ENCODE results near the gene FTO.

The FTO gene

GRCh38 chr16:53999841-54000240, 295.9 kb downstream of the FTO start:
- H3K23ac ChIP-seq (ENCODE audit: low read depth, low read length, poor library complexity) = no peak overlapping the region
- no peaks in the 10 kb centered on the region for H3K27me3 ChIP-seq (ENCODE audit: control insufficient read depth in 3 of 3, insufficient read depth in 3 of 3, low read depth in 1 of 3, low read length in 3 of 3)
- no peaks in the 10 kb centered on the region for H3K9me3 ChIP-seq (replicated peaks in 1 of 2; ENCODE audit: control insufficient read depth in 2 of 2, insufficient read depth in 1 of 2, low read depth in 1 of 2, low read length in 2 of 2)
- no peaks in the 10 kb centered on the region for H3K4me1 ChIP-seq (ENCODE audit: control insufficient read depth in 2 of 2, insufficient read depth in 1 of 2, low read depth in 1 of 2, low read length in 2 of 2)
- H3K36me3 ChIP-seq (replicated peaks in 1 of 2; ENCODE audit: control insufficient read depth in 2 of 2, insufficient read depth in 2 of 2, low read length in 2 of 2) = no peaks in the 10 kb centered on the region
- WGBS, 2 donors (ENCODE audit: extremely low coverage in 2 of 2, insufficient read length in 2 of 2, insufficient replicate concordance in 1 of 2) = no CpG with 5 or more reads among the region's 4 CpGs
- no peak for DNase-seq (ENCODE audit: low spot score)
- H3K18ac ChIP-seq (ENCODE audit: low read length) = no peak overlapping the region
- no peak overlapping the region for H2BK12ac ChIP-seq (ENCODE audit: low read length)
- H2AFZ ChIP-seq (ENCODE audit: low read length) = no peak overlapping the region
- no peak overlapping the region for H3K27ac ChIP-seq (replicated peaks; ENCODE audit: low read length)
- H2BK15ac ChIP-seq (ENCODE audit: low read length) = no peak overlapping the region
- no peak overlapping the region for H2AK5ac ChIP-seq (ENCODE audit: low read depth, low read length)
- H4K8ac ChIP-seq (ENCODE audit: low read depth, low read length) = no peak overlapping the region
- H3K79me1 ChIP-seq (ENCODE audit: low read depth, low read length) = no peaks in the 10 kb centered on the region
- no peak overlapping the region for H3K9ac ChIP-seq (ENCODE audit: low read depth, low read length, poor library complexity)
- no peak overlapping the region for H3K4me3 ChIP-seq (ENCODE audit: low read length in 2 of 2)
- no peak overlapping the region for H4K91ac ChIP-seq (ENCODE audit: low read depth, low read length, poor library complexity)
- no peak overlapping the region for H3K14ac ChIP-seq (ENCODE audit: low read length)
- no peak overlapping the region for H3K4me2 ChIP-seq (ENCODE audit: insufficient read depth, low read length, poor library complexity, severe bottlenecking)
- H3K4ac ChIP-seq (ENCODE audit: low read length) = no peak overlapping the region
- no peak overlapping the region for H2BK120ac ChIP-seq (ENCODE audit: low read depth, low read length)
- no peak overlapping the region for H2BK5ac ChIP-seq (ENCODE audit: low read length)

DNA sequence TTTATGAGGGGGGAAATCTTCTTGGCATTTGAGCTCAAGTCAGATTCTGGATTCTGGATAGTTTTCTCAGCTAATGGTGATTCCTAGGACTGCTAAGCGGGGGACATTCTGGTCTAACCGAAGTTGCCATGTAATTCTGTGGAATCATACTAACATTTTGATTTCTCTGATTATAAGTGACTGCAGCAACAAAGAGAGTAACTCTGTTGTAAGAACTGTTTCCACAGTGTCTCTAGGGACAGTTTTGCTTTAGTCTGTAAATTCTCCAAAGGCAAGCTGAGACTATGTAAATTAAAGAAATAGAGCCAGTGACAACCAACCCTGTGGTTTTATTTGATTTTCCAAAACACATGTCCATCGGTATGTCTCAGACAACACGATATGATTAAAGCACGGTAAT, 296.4 kb downstream of the FTO start:
- Histone ChIP-seq H2BK5ac (ENCODE audit: low read length) (no peak overlapping the region), H3K4me1 (ENCODE audit: control insufficient read depth in 2 of 2, insufficient read depth in 1 of 2, low read depth in 1 of 2, low read length in 2 of 2) (no peaks in the 10 kb centered on the region), H2AFZ (ENCODE audit: low read length) (no peak overlapping the region), H3K36me3 (replicated peaks in 1 of 2; ENCODE audit: control insufficient read depth in 2 of 2, insufficient read depth in 2 of 2, low read length in 2 of 2) (no peaks in the 10 kb centered on the region), H4K8ac (ENCODE audit: low read depth, low read length) (no peak overlapping the region), H3K23ac (ENCODE audit: low read depth, low read length, poor library complexity) (no peak overlapping the region), H2AK5ac (ENCODE audit: low read depth, low read length) (no peak overlapping the region), H3K4ac (ENCODE audit: low read length) (no peak overlapping the region), H2BK12ac (ENCODE audit: low read length) (no peak overlapping the region), H3K4me3 (ENCODE audit: low read length in 2 of 2) (no peak overlapping the region), H4K91ac (ENCODE audit: low read depth, low read length, poor library complexity) (no peak overlapping the region), H3K14ac (ENCODE audit: low read length) (no peak overlapping the region), H3K9ac (ENCODE audit: low read depth, low read length, poor library complexity) (no peak overlapping the region), H3K27me3 (ENCODE audit: control insufficient read depth in 3 of 3, insufficient read depth in 3 of 3, low read depth in 1 of 3, low read length in 3 of 3) (no peaks in the 10 kb centered on the region), H3K79me1 (ENCODE audit: low read depth, low read length) (no peaks in the 10 kb centered on the region), H3K18ac (ENCODE audit: low read length) (no peak overlapping the region), H3K9me3 (replicated peaks in 1 of 2; ENCODE audit: control insufficient read depth in 2 of 2, insufficient read depth in 1 of 2, low read depth in 1 of 2, low read length in 2 of 2) (no peaks in the 10 kb centered on the region), H3K4me2 (ENCODE audit: insufficient read depth, low read length, poor library complexity, severe bottlenecking) (no peak overlapping the region), H2BK120ac (ENCODE audit: low read depth, low read length) (no peak overlapping the region), H3K27ac (replicated peaks; ENCODE audit: low read length) (no peak overlapping the region), H2BK15ac (ENCODE audit: low read length) (no peak overlapping the region)
- DNase-seq (ENCODE audit: low spot score) = no peak
- no CpG with 5 or more reads among the region's 5 CpGs for WGBS, 2 donors (ENCODE audit: extremely low coverage in 2 of 2, insufficient read length in 2 of 2, insufficient replicate concordance in 1 of 2)

GRCh38 chr16:54006693-54007092, 302.7 kb downstream of the FTO start:
- H2AFZ ChIP-seq (ENCODE audit: low read length) = no peak overlapping the region
- H2BK12ac ChIP-seq (ENCODE audit: low read length) = no peak overlapping the region
- H2BK15ac ChIP-seq (ENCODE audit: low read length) = no peak overlapping the region
- no peak overlapping the region for H3K4me2 ChIP-seq (ENCODE audit: insufficient read depth, low read length, poor library complexity, severe bottlenecking)
- no peaks in the 10 kb centered on the region for H3K79me1 ChIP-seq (ENCODE audit: low read depth, low read length)
- no peak overlapping the region for H2AK5ac ChIP-seq (ENCODE audit: low read depth, low read length)
- no peak overlapping the region for H3K14ac ChIP-seq (ENCODE audit: low read length)
- H3K4me1 ChIP-seq (ENCODE audit: control insufficient read depth in 2 of 2, insufficient read depth in 1 of 2, low read depth in 1 of 2, low read length in 2 of 2) = no peaks in the 10 kb centered on the region
- H3K4ac ChIP-seq (ENCODE audit: low read length) = no peak overlapping the region
- H3K9ac ChIP-seq (ENCODE audit: low read depth, low read length, poor library complexity) = no peak overlapping the region
- H2BK5ac ChIP-seq (ENCODE audit: low read length) = no peak overlapping the region
- no peak overlapping the region for H3K27ac ChIP-seq (replicated peaks; ENCODE audit: low read length)
- WGBS, 2 donors (ENCODE audit: extremely low coverage in 2 of 2, insufficient read length in 2 of 2, insufficient replicate concordance in 1 of 2) = no CpG with 5 or more reads among the region's 4 CpGs
- H3K23ac ChIP-seq (ENCODE audit: low read depth, low read length, poor library complexity) = no peak overlapping the region
- H4K91ac ChIP-seq (ENCODE audit: low read depth, low read length, poor library complexity) = no peak overlapping the region
- no peaks in the 10 kb centered on the region for H3K36me3 ChIP-seq (replicated peaks in 1 of 2; ENCODE audit: control insufficient read depth in 2 of 2, insufficient read depth in 2 of 2, low read length in 2 of 2)
- H3K9me3 ChIP-seq (replicated peaks in 1 of 2; ENCODE audit: control insufficient read depth in 2 of 2, insufficient read depth in 1 of 2, low read depth in 1 of 2, low read length in 2 of 2) = peaks cover 0 to 4% of the 10 kb centered on the region in 2 donors
- no peak overlapping the region for H3K4me3 ChIP-seq (ENCODE audit: low read length in 2 of 2)
- H2BK120ac ChIP-seq (ENCODE audit: low read depth, low read length) = no peak overlapping the region
- H4K8ac ChIP-seq (ENCODE audit: low read depth, low read length) = no peak overlapping the region
- H3K27me3 ChIP-seq (ENCODE audit: control insufficient read depth in 3 of 3, insufficient read depth in 3 of 3, low read depth in 1 of 3, low read length in 3 of 3) = no peaks in the 10 kb centered on the region
- no peak for DNase-seq (ENCODE audit: low spot score)
- H3K18ac ChIP-seq (ENCODE audit: low read length) = no peak overlapping the region

- Histone ChIP-seq H2AFZ (ENCODE audit: low read length) (no peak overlapping the region), H3K4me2 (ENCODE audit: insufficient read depth, low read length, poor library complexity, severe bottlenecking) (no peak overlapping the region), H3K18ac (ENCODE audit: low read length) (no peak overlapping the region), H3K79me1 (ENCODE audit: low read depth, low read length) (no peaks in the 10 kb centered on the region), H4K91ac (ENCODE audit: low read depth, low read length, poor library complexity) (no peak overlapping the region), H3K27me3 (ENCODE audit: control insufficient read depth in 3 of 3, insufficient read depth in 3 of 3, low read depth in 1 of 3, low read length in 3 of 3) (no peaks in the 10 kb centered on the region), H2BK15ac (ENCODE audit: low read length) (no peak overlapping the region), H3K23ac (ENCODE audit: low read depth, low read length, poor library complexity) (no peak overlapping the region), H4K8ac (ENCODE audit: low read depth, low read length) (no peak overlapping the region), H3K4me1 (ENCODE audit: control insufficient read depth in 2 of 2, insufficient read depth in 1 of 2, low read depth in 1 of 2, low read length in 2 of 2) (no peaks in the 10 kb centered on the region), H3K36me3 (replicated peaks in 1 of 2; ENCODE audit: control insufficient read depth in 2 of 2, insufficient read depth in 2 of 2, low read length in 2 of 2) (no peaks in the 10 kb centered on the region), H3K4me3 (ENCODE audit: low read length in 2 of 2) (no peak overlapping the region), H2BK120ac (ENCODE audit: low read depth, low read length) (no peak overlapping the region), H3K14ac (ENCODE audit: low read length) (no peak overlapping the region), H3K4ac (ENCODE audit: low read length) (no peak overlapping the region), H3K9me3 (replicated peaks in 1 of 2; ENCODE audit: control insufficient read depth in 2 of 2, insufficient read depth in 1 of 2, low read depth in 1 of 2, low read length in 2 of 2) (peaks cover 0 to 11% of the 10 kb centered on the region in 2 donors), H3K9ac (ENCODE audit: low read depth, low read length, poor library complexity) (no peak overlapping the region), H2BK5ac (ENCODE audit: low read length) (no peak overlapping the region), H2BK12ac (ENCODE audit: low read length) (no peak overlapping the region), H2AK5ac (ENCODE audit: low read depth, low read length) (no peak overlapping the region), H3K27ac (replicated peaks; ENCODE audit: low read length) (no peak overlapping the region)
- no peak for DNase-seq (ENCODE audit: low spot score)
- WGBS, 2 donors (ENCODE audit: extremely low coverage in 2 of 2, insufficient read length in 2 of 2, insufficient replicate concordance in 1 of 2) = no CpG with 5 or more reads among the region's 2 CpGs
Measured at GRCh38 chr16:54007504-54007903, 303.5 kb downstream of the FTO start.

All from neuronal stem cell (in vitro differentiated cells).